Thoracic aorta (tissue), 2 donors: ENCODE data around the gene GAMT. TPM values are rescaled to one million over a fixed set of nuclear protein-coding genes. Genes with fewer than 3 reads are reported as not detected.
A peak's percentile ranks its signal among the peaks of the same experiment; 100 is the strongest.

Experiments used
- ATAC-seq: fragments of 150-250 bp; one replicate; pipeline ENCODE4 v1.8.0; 2017; ENCODE audit warnings: low read depth; ENCODE audit not compliant: insufficient number of reproducible peaks, low FRiP score
- DNase-seq: peaks from one replicate; pipeline ENCODE4 v3.0.0-alpha.2; 2020; ENCODE audit warnings: low spot score
- H3K27ac ChIP-seq, 2 donors: fragments of 200-600 bp; sonication (generic); 1 replicate in 1 of 2; 2 replicates in 1 of 2; pipeline ENCODE4 v1.5.1; 2016; ENCODE audit warnings: mild to moderate bottlenecking in 2 of 2, moderate library complexity in 2 of 2
- H3K27me3 ChIP-seq: fragments of 200-600 bp; sonication (generic); replicated peaks from 2 replicates; pipeline ENCODE4 v1.6.0; 2016; ENCODE audit warnings: mild to moderate bottlenecking; ENCODE audit not compliant: insufficient read depth
- H3K36me3 ChIP-seq: fragments of 200-600 bp; sonication (generic); one replicate; pipeline ENCODE4 v1.5.1; 2016
- H3K4me1 ChIP-seq, 2 donors: fragments of 200-600 bp; sonication (generic); 1 replicate in 1 of 2; 2 replicates in 1 of 2; pipeline versions ENCODE4 v1.5.1 to v1.6.0; 2016; ENCODE audit warnings: low read depth in 2 of 2, mild to moderate bottlenecking in 1 of 2; ENCODE audit not compliant: control insufficient read depth in 1 of 2
- H3K4me3 ChIP-seq: fragments of 200-600 bp; sonication (generic); 2 replicates; pipeline ENCODE4 v1.5.1; 2016; ENCODE audit warnings: mild to moderate bottlenecking
- H3K9me3 ChIP-seq: fragments of 200-600 bp; sonication (generic); 2 replicates; pipeline ENCODE4 v1.5.1; 2016
- total RNA-seq, 2 donors: library from RNA; depleted of rRNA; stranded (reverse); fragments of >200 nt; gene quantifications; one replicate each; pipeline versions ENCODE4 v1.1.0 to v1.2.3, GENCODE V29; 2016
- TF ChIP-seq, protein P1 (sequence below): fragments of 200-600 bp; sonication (generic); IDR thresholded peaks from one replicate; pipeline ENCODE4 v1.5.1; 2019; ENCODE audit warnings: antibody characterized with exemption

Gene GAMT
- total RNA-seq, 2 donors from 2014 or later: 27.6 to 55.1 TPM

DNA sequence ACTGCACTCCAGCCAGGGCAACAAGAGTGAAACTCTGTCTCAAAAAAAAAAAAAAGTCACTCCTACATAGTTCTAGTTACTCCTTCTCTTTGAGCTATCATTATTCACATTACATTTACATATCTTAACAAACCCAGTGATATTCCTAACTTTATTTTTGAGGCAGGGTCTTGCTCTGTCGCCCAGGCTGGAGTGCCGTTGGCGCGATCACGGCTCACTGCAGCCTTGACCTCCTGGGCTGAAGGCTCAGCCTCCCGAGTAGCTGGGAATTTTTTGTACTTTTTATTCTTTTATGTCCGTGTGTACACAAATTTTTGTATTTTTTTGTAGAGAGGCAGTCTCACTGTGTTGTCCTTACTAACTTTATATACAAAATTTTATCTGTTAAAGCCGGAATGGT, 36.3 kb upstream of the GAMT start:
- DNase-seq (no peak), ATAC-seq (no peak)
- peak overlapping the region in 1 of 2 donors; percentile 87 for H3K27ac ChIP-seq
- peak overlapping the region; percentile 100 for H3K4me3 ChIP-seq
- peaks cover 48% of the 10 kb centered on the region for H3K36me3 ChIP-seq
- no peaks in the 10 kb centered on the region for H3K27me3 ChIP-seq
- H3K9me3 ChIP-seq: no peaks in the 10 kb centered on the region
- H3K4me1 ChIP-seq: peaks cover 12 to 22% of the 10 kb centered on the region in 2 donors
- TF ChIP-seq, protein P1, sequence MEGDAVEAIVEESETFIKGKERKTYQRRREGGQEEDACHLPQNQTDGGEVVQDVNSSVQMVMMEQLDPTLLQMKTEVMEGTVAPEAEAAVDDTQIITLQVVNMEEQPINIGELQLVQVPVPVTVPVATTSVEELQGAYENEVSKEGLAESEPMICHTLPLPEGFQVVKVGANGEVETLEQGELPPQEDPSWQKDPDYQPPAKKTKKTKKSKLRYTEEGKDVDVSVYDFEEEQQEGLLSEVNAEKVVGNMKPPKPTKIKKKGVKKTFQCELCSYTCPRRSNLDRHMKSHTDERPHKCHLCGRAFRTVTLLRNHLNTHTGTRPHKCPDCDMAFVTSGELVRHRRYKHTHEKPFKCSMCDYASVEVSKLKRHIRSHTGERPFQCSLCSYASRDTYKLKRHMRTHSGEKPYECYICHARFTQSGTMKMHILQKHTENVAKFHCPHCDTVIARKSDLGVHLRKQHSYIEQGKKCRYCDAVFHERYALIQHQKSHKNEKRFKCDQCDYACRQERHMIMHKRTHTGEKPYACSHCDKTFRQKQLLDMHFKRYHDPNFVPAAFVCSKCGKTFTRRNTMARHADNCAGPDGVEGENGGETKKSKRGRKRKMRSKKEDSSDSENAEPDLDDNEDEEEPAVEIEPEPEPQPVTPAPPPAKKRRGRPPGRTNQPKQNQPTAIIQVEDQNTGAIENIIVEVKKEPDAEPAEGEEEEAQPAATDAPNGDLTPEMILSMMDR: no peak

DNA sequence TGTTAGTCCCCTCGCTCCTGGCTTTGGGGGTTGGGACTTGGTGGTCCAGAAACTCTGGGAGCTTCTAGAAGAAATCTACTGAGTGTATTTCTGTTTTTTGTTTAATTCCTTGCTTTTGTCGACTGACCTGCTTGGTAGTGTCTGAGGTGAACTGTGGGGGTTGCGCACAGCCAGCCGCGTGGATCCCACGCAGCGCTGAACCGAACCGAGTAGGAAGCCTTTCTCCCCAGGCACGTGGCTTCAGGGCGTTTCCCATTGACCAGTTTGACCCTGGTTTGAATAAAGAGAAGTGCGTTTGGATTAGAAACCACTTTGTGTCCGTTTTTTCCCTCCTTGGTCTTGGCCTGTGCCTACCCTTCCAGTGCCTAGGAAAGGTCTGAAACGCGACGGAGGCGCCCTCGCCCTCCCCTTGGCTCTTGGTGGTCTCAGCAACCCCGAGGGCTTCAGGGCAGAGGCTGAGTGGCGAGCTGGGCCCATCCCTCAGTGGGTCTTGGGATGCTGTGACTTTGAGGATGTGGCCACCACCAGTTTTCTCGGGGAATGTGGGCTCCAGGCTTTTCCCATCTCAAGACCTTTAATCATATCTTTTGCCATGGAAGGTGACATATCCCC, 34.1 kb upstream of the GAMT start:
- DNase-seq: no peak
- no peaks in the 10 kb centered on the region for H3K27me3 ChIP-seq
- no peak overlapping the region for H3K4me3 ChIP-seq
- no peak for ATAC-seq
- H3K9me3 ChIP-seq: no peaks in the 10 kb centered on the region
- H3K36me3 ChIP-seq: peaks cover 41% of the 10 kb centered on the region
- H3K27ac ChIP-seq: no peak overlapping the region
- TF ChIP-seq, protein P1: no peak
- peaks cover 12 to 21% of the 10 kb centered on the region in 2 donors for H3K4me1 ChIP-seq

DNA sequence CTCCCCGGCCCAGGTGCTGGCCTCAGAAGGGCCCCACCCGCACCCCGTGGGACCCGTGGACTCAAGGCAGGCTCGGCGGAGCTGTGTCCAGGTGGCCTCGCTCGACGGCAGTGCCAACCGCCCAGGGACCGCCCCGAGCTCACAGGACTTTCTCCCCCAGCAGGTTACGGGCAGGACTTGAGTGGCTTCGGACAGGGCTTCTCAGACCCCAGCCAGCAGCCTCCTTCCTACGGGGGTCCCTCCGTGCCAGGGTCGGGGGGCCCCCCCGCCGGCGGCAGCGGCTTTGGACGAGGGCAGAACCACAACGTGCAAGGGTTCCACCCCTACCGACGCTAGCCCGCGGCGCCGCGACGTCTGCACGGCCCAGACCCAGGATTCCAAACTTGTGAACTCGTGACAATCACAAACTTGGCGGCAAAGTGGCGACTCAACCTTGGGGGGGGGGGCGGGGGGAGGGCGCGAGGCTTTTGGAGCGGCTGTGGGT, 33.3 kb upstream of the GAMT start:
- peaks cover 40% of the 10 kb centered on the region for H3K36me3 ChIP-seq
- no peak for ATAC-seq
- H3K4me1 ChIP-seq: peaks cover 7 to 12% of the 10 kb centered on the region in 2 donors
- H3K27ac ChIP-seq: no peak overlapping the region
- H3K9me3 ChIP-seq: no peaks in the 10 kb centered on the region
- TF ChIP-seq, protein P1: no peak
- no peak for DNase-seq
- no peaks in the 10 kb centered on the region for H3K27me3 ChIP-seq
- no peak overlapping the region for H3K4me3 ChIP-seq

DNA sequence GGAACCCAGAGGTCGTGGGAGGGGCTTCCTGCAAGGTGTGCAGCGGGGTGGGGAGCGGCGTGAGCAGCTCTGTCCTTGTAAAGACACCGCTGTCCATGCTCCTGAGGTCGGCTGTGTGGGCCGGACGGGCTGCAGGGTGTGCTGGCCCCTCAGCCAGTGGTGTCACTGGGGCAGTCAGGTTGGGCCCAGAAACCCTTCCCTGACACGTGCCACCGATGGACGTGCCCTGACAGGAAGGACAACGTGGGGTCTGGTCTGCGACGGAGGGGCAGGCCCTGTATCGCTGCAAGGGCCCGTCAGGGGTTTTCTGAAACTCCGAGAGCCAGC, 32.7 kb upstream of the GAMT start:
- H3K36me3 ChIP-seq: peaks cover 46% of the 10 kb centered on the region
- TF ChIP-seq, protein P1: no peak
- no peak overlapping the region for H3K27ac ChIP-seq
- H3K4me3 ChIP-seq: no peak overlapping the region
- DNase-seq: no peak
- no peaks in the 10 kb centered on the region for H3K9me3 ChIP-seq
- peaks cover 1 to 6% of the 10 kb centered on the region in 2 donors for H3K4me1 ChIP-seq
- H3K27me3 ChIP-seq: no peaks in the 10 kb centered on the region
- ATAC-seq: no peak

DNA sequence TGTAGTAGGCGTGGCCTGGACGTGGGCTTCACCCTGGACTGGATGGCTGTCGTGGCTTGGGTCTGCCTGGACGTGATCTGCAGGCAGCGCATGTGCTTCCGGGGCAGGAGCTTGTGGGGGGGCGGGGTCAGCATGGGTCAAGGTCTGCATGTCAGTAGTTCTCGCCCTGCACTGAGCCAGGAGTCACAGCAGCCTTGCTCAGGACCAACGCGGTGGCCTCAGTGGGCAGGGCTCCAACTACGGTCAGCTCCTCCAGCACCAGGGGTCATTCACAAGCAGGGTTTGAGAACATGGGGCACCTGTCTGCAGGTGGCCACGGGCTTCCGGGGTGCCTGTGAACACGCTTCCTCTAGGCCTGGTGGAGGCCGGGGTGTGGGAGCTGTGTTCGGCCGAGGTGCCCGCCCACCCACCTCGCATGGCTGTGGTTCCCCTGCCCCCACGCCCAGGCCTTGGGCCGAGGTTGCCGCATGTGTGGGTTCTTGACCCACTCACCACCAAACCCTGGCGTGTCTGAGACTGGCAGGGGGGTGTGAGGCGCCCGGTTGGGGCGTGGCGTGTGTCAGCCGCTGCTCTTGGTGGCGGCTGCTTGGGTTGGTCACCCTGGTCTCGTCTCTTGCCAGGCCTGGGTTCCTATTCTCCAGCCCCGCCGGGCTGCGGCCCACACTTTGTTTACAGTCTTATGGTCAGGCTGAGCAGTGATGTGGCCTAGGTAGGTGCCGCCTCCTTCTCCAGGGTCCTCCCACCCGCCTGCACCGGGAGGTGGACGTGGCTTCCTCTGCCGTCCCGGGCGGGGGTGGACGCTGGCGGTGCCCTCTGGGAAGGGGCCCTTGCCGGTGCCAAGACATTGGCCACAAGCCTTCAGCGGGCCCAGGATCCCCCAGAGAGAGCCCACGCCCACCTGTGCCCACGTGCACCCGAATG, 32.0 kb upstream of the GAMT start:
- no peak for DNase-seq
- no peak overlapping the region for H3K27ac ChIP-seq

More for the DNA sequence above, 32.0 kb upstream of the GAMT start:
- no peaks in the 10 kb centered on the region for H3K9me3 ChIP-seq
- no peak for ATAC-seq
- H3K4me3 ChIP-seq: no peak overlapping the region
- H3K4me1 ChIP-seq: peaks cover 0 to 5% of the 10 kb centered on the region in 2 donors
- no peaks in the 10 kb centered on the region for H3K27me3 ChIP-seq
- TF ChIP-seq, protein P1: no peak
- H3K36me3 ChIP-seq: peaks cover 53% of the 10 kb centered on the region
